ENCODE results near the gene PAM. TPM values are rescaled to one million over a fixed set of nuclear protein-coding genes. Genes with fewer than 3 reads are reported as not detected.

The PAM gene
- total and polyA plus RNA-seq, 2 of the 8 experiments (the other 6 are each of a cell fraction or from before 2014, with no cell fraction given) = 30.4 to 67.8 TPM

DNA sequence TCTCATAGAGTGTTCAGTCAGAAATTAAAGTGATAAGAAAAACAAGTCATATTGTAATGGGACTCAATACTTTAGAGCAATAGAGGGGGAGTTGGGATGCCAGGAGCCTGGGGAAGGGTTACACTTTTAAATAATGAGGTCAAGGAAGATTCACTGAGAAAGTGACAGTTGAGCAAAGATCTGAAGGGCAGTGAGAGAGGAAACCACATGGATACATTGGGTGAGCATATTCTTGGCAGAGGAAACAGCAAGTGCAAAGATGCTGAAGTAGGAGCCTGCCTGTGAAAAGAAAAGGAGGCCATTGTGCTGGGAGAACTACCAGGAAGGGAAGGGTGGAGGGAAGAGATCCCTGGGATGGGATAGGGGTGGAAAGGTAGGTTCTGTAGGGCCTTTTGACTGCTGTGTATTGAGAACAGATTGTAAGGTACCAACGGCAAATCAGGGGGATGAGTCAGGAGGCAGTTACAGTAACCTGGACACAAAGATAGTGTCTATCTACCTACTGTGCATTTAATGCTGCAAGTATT is 79.4 kb downstream of the PAM start:
- Histone ChIP-seq H2BK120ac (replicated peaks; ENCODE audit: low read depth, low read length) (no peak overlapping the region), H3K4me3 (ENCODE audit: extremely low read depth in 1 of 4, insufficient read depth in 2 of 4, low read depth in 3 of 4, low read length in 4 of 4) (no peak overlapping the region), H4K5ac (ENCODE audit: insufficient read length, low read depth, low read length) (no peak overlapping the region), H3K79me2 (ENCODE audit: control insufficient read depth in 1 of 2, insufficient read depth in 2 of 2, low read length in 2 of 2) (no peaks in the 10 kb centered on the region), H3K4me1 (replicated peaks in 1 of 4; ENCODE audit: control insufficient read depth in 3 of 4, insufficient read depth in 4 of 4, low read length in 3 of 4) (no peaks in the 10 kb centered on the region), H3K4ac (replicated peaks; ENCODE audit: insufficient read length, low read depth, low read length) (no peak overlapping the region), H3K4me2 (ENCODE audit: insufficient read depth in 1 of 2, low read depth in 2 of 2, low read length in 2 of 2) (no peak overlapping the region), H3K14ac (ENCODE audit: insufficient read length) (no peak overlapping the region), H3K18ac (ENCODE audit: extremely low read depth, low read length) (no peak overlapping the region), H4K8ac (ENCODE audit: extremely low read depth, insufficient read depth, low read length) (no peak overlapping the region), H2BK20ac (ENCODE audit: low read length) (no peak overlapping the region), H2AK5ac (ENCODE audit: low read depth, low read length) (no peak overlapping the region), H3K23me2 (ENCODE audit: low read depth, low read length) (no peaks in the 10 kb centered on the region), H3K79me1 (ENCODE audit: low read depth, low read length) (no peaks in the 10 kb centered on the region; the same call in 1 of the 2 replicates), H2BK5ac (ENCODE audit: low read depth, low read length) (no peak overlapping the region), H2BK15ac (ENCODE audit: low read length) (no peak overlapping the region), H3K56ac (replicated peaks; ENCODE audit: insufficient read length, low read depth, low read length) (no peak overlapping the region), H3K27ac (ENCODE audit: low read depth, low read length) (no peak overlapping the region), H4K20me1 (replicated peaks in 1 of 2; ENCODE audit: control insufficient read depth in 1 of 2, insufficient read depth in 2 of 2, low read length in 2 of 2) (no peaks in the 10 kb centered on the region), H2AFZ (ENCODE audit: low read length) (no peak overlapping the region), H3K9ac (replicated peaks in 1 of 4; ENCODE audit: extremely low read depth in 1 of 4, low read depth in 3 of 4, low read length in 3 of 4) (no peak overlapping the region), H2BK12ac (ENCODE audit: low read depth, low read length) (no peak overlapping the region), H3K9me3 (ENCODE audit: insufficient read depth in 2 of 2, low read depth in 1 of 2, low read length in 1 of 2) (no peaks in the 10 kb centered on the region), H3K23ac (ENCODE audit: insufficient read length) (no peak overlapping the region), H3K27me3 (replicated peaks in 1 of 4; ENCODE audit: control insufficient read depth in 3 of 4, extremely low read depth in 1 of 4, insufficient read depth in 3 of 4, low read length in 3 of 4) (no peaks in the 10 kb centered on the region), H4K91ac (replicated peaks; ENCODE audit: insufficient read length, low read length) (no peak overlapping the region), H3K36me3 (ENCODE audit: control insufficient read depth in 2 of 4, insufficient read depth in 4 of 4, low read length in 3 of 4) (no peaks in the 10 kb centered on the region)
- no peak for DNase-seq (ENCODE audit: low read depth in 1 of 2, low spot score in 2 of 2)
- CTCF ChIA-PET (ENCODE audit: partially characterized antibody) = no interaction called here
- WGBS, 2 experiments (ENCODE audit: extremely low coverage in 1 of 2, insufficient coverage in 1 of 2, insufficient read length in 1 of 2, insufficient replicate concordance in 2 of 2, low coverage in 1 of 2, low lambda C conversion rate in 2 of 2, missing lambda C conversion rate in 1 of 2) = 81% methylated on average over 1 of the region's 1 CpG; no CpG with 5 or more reads in 1 of the 2 experiments
- FAIRE-seq = no peak
- POLR2A ChIA-PET (ENCODE audit: partially characterized antibody) = no interaction called here
- TF ChIP-seq JUND (IDR thresholded peaks at IDR 0.05; ENCODE audit: low read length) = no peak
- no peak for TF ChIP-seq RAD21 (IDR thresholded peaks at IDR 0.05 in 1 of 2, conservative IDR thresholded peaks at IDR 0.05 in 1 of 2; ENCODE audit: low read depth in 2 of 2, low read length in 2 of 2)
- no peak for TF ChIP-seq ZNF274 (IDR thresholded peaks at IDR 0.05; ENCODE audit: borderline replicate concordance, extremely low read depth, low read length)
- TF ChIP-seq PHF8 (conservative IDR thresholded peaks at IDR 0.05; ENCODE audit: low read depth, low read length) = no peak
- no peak for TF ChIP-seq HDAC2 (IDR thresholded peaks at IDR 0.05; ENCODE audit: borderline replicate concordance in 1 of 2, low read depth in 2 of 2, low read length in 2 of 2)
- no peak for TF ChIP-seq RNF2 (IDR thresholded peaks at IDR 0.05; ENCODE audit: borderline replicate concordance, low read depth, low read length, missing control alignments, poor library complexity, severe bottlenecking)

Data from H1 (cell line).